A549 treated with AZD9567 at 1 μM for 4 hours (cell line): ENCODE results near the gene GM2A. TPM values are rescaled to one million over a fixed set of nuclear protein-coding genes. Genes with fewer than 3 reads are reported as not detected.

Experiments used
- total RNA-seq: library from RNA; stranded (reverse); fragments of 200-300 nt; extraction: Qiagen RNA extraction; gene quantifications from 5 replicates; pipeline ENCODE4 v1.2.3, GENCODE V29; 2022; ENCODE audit not compliant: insufficient read depth

Gene GM2A
- total RNA-seq, result 15.5 to 21.0 TPM (median 15.9 TPM) in 5 replicates

GRCh38 chr5:151252762-151253604 is at the start of gene GM2A:
Gene GM2A (plus strand): TSS chr5:151253185. CDS start chr5:151253217, 32 bp downstream.

DNA sequence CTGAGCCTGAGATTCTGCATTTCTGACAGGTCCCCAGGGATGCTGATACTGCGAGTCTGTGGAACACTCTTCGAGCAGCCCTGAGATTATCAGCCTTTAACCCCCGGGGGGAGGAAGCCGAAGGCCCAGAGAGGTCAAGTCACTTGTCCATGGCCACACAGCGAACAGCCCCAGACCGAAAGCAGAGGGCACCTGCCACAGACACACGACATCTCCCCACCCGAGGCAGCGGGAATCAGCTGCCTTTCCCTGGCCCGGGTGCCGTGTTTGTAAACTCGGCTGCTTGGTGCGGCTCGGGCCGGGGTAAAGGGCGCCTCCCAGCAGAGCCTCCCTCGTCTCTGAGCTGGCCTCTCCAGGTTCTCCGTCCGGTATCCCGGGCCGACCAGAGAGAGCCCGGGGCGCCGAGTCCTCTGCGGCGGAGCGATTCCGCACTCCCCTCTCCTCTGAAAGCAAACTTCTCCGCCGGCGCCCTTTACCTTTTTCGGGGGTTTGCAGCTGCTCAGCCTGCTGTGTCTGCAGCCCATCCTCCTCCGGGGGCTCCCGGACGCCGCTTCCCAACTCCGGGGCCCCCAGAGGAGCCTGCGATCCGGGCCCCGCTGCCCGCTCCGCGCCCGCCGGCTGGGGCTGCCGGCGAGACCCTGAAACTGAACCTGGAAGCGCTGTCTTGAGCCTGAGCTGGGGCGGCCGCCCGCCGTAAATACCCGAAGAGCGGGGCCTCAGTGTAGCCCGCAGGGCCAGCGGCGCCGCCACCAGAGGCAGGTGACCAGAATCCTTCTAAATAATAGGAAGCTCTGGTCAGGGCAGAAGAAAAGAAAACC is 29.3 kb upstream of the GM2A start, which contains the start of gene CCDC69:
CCDC69 (minus strand) TSS at position 646 of the 818 bp plus-strand sequence; CDS start at position 524, 122 bp downstream.

GRCh38 chr5:151303666-151304065 is 50.7 kb downstream of the GM2A start, which contains the start of gene SLC36A3:
Gene SLC36A3 (minus strand): TSS chr5:151303766. CDS start chr5:151303354, 412 bp downstream.

Other genes starting within 250 kb of the GM2A start
- gene GPX3, start 232.6 kb upstream of the GM2A start, total RNA-seq, result 16.3 to 30.9 TPM (median 17.7 TPM) in 5 replicates
- 113 to 134 TPM (median 123 TPM) in 5 replicates for gene TNIP1, start 172.2 kb upstream of the GM2A start, total RNA-seq
- 37.6 to 45.1 TPM (median 39.5 TPM) in 5 replicates for gene ANXA6, start 95.4 kb upstream of the GM2A start, total RNA-seq
- 1.2 to 1.5 TPM (median 1.3 TPM) in 4 of 5 replicates, not detected in the other for gene CCDC69, start 29.1 kb upstream of the GM2A start, total RNA-seq
- not detected in 5 replicates for gene SLC36A3, start 50.6 kb downstream of the GM2A start, total RNA-seq
- not detected in 5 replicates for gene SLC36A2, start 94.4 kb downstream of the GM2A start, total RNA-seq
- gene SLC36A1, start 194.4 kb downstream of the GM2A start, total RNA-seq, result 7.6 to 9.5 TPM (median 8.9 TPM) in 5 replicates